Vagina (tissue), 2 donors: Measurements from ENCODE around the gene CUX1.

ENCODE experiments used
- POLR2A ChIP-seq, 2 donors: fragments of 450-650 bp; IDR thresholded peaks; one replicate each; pipeline ENCODE4 v1.6.1; 2017; ENCODE audit warnings: antibody characterized with exemption in 2 of 2, mild to moderate bottlenecking in 2 of 2, moderate library complexity in 2 of 2
- POLR2AphosphoS5 ChIP-seq, 2 donors: sonication (generic); formaldehyde crosslinking; IDR thresholded peaks; one replicate each; pipeline ENCODE4 v1.9.0; 2017; ENCODE audit warnings: antibody characterized with exemption in 2 of 2, mild to moderate bottlenecking in 2 of 2, low read depth in 1 of 2; ENCODE audit not compliant: insufficient read depth in 1 of 2
- TF ChIP-seq, protein P1 (sequence below), 3 experiments: fragments of 450-650 bp in 2 of 3; fragments of 200-600 bp in 1 of 3; sonication (generic) in 1 of 3; IDR thresholded peaks; one replicate each; pipeline ENCODE4 v1.5.1; 2017 to 2019; ENCODE audit warnings: antibody characterized with exemption in 3 of 3, mild to moderate bottlenecking in 2 of 3, moderate library complexity in 2 of 3

DNA sequence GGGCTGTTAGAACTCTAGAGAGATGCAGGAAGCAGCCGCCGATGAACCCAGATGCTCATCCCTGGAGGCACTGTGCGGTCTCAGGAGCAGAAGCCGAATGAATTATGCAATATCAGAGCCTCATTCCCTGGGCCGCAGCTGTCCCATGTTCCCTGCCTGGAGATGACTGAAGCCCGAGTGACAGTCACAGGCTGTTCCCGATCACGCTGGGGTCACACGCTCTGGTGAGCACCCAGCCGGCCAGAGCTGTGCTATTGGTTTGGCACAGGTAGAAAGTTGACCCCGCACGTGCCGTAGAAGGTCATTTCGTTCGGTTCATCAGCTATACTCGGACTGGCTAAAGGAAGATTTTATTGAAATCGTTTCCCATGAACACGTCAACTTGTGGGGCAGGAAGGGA is 328.7 kb downstream of the CUX1 start:
- TF ChIP-seq, protein P1, sequence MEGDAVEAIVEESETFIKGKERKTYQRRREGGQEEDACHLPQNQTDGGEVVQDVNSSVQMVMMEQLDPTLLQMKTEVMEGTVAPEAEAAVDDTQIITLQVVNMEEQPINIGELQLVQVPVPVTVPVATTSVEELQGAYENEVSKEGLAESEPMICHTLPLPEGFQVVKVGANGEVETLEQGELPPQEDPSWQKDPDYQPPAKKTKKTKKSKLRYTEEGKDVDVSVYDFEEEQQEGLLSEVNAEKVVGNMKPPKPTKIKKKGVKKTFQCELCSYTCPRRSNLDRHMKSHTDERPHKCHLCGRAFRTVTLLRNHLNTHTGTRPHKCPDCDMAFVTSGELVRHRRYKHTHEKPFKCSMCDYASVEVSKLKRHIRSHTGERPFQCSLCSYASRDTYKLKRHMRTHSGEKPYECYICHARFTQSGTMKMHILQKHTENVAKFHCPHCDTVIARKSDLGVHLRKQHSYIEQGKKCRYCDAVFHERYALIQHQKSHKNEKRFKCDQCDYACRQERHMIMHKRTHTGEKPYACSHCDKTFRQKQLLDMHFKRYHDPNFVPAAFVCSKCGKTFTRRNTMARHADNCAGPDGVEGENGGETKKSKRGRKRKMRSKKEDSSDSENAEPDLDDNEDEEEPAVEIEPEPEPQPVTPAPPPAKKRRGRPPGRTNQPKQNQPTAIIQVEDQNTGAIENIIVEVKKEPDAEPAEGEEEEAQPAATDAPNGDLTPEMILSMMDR (IDR thresholded peaks at IDR 0.05) = no peak
- TF ChIP-seq POLR2A (IDR thresholded peaks at IDR 0.05) (no peak), POLR2AphosphoS5 (IDR thresholded peaks at IDR 0.05; ENCODE audit: insufficient read depth in 1 of 2, low read depth in 1 of 2) (no peak)
